NCI-H146 treated with DMSO at 0.1 percent for 48 hours (cell line): ENCODE measurements around the gene TSSC4.

Source experiments
- DNase-seq: peaks from one replicate; lab custom pipeline; 2025; ENCODE audit not compliant: unreplicated experiment; lab: John Stamatoyannopoulos, UW

The TSSC4 gene

DNA sequence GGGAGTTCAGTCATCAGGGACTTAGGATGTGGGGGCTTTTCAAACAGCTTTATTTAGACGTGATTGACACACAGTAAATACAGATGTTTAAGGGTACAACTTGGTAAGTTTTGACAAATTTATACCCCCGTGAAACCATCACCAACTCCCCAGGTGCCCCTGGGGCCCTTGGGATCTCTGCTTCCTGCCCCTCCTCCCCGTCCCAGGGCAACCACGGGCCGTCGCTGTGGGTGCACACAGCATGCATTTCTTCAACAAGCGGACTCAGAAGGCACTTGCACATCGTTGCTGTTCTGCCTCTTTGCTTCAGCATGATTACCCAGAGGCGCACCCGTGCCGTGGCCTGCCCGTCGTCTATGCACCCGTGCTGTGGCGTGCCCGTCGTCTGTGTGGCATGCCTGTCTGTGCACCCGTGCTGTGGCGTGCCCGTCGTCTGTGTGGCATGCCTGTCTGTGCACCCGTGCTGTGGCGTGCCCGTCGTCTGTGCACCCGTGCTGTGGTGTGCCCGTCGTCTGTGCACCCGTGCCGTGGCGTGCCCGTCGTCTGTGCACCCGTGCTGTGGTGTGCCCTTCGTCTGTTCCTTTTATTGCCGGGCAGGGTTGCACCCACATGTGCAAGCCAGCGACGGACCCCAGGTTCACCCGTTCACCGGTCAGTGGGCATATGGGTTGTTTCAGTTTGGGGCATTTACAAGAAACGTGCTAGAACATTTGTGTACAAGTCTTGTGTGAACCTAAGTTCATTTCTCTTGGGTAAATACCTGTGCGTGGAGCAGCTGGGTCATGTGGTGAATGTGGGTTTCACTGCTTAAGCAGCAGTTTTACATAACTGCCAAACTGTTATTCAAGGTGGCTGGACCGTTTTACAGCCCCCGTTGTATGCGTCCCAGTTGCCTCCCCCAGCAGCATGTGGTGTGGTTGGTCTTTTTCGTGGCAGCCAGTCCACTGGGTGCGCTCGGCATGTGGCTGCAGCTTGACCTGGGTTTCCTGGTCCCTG is 15.1 kb upstream of the TSSC4 start:
- no peak for DNase-seq

DNA sequence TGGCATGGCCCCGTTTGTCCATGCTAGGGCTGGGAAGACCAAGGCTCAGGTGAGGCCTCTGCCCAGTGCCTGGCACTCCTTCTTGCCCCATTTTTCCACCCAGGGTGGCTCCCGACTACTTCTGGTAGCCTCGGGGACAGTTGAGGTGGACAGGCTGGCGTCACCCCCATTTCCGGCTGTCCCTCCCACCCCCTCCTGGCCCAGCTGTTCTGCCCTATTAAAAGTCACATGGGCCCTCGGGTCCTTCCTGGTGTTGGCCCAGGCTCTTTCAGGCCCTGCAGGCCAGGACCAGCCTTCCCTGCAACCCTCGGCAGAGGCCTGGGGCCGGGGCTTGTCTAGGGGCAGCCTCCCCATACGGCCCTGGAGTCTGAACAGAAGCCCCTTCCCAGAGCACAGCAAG is 14.0 kb upstream of the TSSC4 start:
- no peak for DNase-seq

DNA sequence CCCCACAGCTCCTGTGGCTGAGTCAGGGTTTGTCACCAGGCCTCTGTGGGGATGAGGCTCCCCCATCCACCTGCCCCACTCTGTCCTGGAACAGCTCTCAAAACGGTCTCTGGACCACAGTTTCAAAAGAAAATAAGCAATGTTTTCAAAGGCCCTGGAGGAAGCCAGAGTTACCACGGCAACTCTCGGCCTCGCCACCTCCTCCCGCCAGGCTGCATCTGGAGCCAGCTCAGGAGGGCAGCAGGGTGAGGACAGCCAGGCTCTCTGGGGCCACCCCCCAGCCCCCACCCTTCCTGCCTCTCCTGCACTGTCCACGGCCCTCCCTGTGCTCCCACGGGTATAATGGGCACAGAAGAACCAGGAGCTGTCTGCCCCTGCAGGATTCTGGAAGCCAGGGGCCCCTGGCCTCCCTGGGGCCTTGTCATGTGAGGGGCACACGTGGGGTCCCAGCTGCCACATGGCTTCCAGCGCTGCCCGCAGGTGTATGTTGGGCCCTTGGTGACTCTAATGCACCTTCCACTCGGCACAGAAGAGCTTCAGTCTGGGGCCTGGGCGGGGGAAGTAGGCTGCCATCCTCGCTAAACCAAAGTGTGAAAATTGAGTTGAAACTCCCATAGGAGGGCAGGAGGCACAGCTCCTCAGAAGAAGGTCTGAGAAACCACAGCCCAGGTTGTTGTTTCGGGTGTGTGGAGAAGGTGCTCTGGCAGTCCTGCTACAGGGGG is 13.1 kb upstream of the TSSC4 start:
- no peak for DNase-seq

DNA sequence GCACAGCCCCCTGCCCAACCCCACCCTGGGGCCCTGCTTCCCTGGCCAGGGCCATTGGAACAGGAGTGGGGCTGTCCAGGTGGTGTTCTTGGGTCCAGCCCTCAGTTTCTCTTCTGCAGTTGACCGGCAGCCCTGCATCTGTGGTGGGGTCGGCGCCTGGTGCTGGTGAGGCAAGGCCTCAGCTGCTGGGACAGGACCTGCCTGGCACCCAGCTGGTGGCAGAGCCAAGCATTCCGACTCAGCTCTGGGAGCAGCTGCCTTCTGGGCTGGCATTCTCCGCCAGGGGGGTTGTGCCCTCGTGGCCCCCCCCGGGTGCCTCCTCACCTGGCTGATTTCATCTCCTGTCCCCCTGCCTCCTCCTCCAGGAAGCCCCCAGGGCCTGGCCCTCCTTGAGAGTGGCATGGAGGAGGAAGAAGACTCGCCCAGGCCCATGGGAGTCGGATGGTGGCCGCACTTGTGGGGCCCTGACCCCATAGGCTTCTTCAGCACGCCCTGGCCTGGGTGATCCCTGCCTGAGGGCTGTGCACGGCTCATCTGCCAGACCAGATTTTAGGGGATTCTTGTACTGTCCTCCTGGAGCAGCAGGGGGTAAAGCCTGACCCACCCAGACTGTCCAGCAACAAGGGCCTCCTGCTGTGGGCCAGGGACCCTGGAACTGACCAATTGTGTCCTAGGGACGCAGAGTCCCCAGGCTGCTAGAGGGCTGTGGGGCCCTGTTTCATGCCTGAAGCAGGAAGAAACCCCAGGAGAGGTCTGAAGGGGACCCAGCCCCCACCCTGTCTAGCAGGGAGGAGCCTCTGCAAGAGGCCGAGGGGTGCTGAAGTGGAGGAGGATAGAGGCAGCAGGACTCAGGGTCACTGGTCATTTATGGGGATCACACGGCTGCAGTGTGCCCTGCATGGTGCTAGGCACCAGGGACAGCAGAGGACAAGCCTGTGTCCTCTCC is 11.8 kb upstream of the TSSC4 start:
- DNase-seq, result no peak

DNA sequence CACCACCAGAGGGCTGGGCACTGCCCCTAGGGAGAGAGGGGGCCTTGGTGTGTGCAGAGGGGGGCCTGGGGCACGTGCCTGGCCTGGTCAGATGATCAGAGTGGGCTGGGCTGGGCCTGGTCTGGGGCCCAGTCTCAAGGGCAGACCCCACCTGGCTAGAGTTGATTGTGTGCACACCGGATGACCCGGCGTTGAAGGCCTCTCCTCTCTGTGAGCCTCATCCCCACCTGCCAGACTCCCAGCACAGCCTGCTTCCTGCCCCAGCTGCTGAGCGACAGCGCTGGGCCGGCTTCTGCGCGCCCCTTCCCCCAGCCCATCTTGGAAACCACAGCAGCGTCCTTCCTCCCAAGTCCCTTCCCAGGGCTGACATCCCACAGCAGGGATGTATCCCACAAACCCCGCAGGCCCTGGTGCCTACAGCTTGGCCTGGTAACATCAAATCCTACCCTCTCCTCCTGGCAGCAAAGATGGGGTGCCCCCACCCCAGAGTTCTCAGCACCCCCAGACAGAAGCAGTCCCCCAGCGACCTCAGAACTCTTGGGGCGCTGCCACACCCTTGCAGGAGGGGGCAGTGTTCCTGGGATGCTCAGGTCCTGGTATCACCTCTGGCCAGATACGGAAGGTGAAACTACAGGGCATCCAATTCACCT is 11.0 kb upstream of the TSSC4 start:
- DNase-seq, result no peak

DNA sequence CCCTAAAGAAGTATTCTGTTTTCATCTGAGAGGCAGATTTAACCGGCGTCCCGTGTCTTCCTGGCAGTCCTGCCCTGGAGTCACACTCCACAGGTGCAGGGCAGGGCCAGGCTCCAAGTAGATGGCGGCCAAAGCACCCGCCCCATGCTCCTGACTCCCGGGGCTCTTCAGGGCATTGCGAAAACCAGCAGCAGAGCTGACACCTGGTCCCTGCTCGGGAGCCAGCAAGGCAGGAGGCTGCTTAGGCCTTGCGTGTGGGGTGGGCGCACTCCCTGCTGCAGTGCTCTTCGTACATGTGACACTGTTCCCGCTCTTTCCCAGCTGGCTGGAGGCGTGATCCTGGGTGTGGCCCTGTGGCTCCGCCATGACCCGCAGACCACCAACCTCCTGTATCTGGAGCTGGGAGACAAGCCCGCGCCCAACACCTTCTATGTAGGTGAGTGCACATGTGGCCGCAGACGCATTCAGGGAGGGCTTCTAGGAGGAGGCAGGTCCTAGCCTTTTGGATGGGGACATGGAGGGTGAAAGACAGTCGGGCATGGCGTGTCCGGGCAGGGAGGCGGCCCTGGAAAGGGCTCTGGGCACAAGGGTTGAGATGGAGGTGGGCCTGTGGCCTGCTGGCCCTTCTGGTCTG is 10.3 kb upstream of the TSSC4 start:
- no peak for DNase-seq

DNA sequence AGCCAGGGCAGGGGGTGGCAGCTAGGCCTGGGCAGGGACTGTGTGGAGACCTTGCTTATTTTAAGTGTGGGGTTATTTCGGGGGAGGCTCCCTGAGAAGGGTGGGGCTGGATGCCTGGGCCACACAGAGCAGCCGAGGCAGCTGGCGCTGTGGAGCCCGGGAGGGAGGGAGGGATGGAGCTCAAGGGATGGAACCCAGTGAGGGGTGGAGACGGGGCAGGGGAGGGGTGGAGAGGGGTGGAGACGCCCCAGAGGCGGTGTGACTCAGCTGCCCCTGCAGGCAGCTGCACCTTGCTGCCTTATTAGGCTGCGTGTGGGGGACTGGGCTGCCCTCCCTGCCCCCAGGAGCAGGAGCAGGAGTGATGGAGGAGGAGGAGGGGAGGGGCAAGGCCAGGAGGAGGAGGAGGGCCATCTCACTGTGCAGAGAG is 9.8 kb upstream of the TSSC4 start:
- no peak for DNase-seq

DNA sequence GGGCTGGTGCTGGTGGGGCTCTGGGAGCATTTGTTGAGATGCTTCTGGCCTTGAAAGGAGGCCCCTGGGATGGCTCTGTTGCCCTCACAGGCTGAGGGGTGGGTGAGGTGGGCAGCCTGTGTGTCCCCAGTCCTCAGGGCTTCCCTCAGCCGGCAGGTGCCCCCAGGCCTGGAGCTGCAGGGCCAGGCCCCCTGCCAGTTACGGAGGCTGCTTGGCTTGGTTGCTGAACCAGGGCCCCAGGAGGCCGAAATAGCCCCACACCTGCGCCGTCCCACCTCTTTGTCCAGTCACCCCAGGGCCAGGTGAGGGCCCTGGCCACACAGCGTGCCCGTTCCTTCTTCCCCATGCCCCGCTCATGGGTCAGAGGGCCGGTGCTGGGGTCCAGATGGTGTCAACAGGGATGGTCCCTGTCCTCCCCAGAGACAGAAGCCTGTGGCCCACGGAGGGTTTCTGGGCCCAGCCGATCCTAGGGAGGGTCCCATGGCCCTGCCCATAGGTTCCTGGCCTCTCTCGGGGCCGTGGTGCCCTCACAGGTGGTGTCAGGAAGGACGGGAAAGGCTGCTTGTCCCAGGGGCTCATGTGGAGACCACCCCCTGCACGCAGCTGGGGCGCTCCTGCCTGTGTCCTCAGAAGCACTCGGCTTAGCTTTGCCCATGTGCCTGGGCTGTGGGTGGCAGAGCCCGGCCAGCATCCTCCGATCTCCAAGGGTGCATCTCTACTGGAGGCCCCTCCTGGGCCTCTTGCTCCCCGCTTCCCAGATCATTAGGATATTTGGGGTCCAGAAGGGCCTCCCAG is 9.2 kb upstream of the TSSC4 start:
- DNase-seq, result no peak

DNA sequence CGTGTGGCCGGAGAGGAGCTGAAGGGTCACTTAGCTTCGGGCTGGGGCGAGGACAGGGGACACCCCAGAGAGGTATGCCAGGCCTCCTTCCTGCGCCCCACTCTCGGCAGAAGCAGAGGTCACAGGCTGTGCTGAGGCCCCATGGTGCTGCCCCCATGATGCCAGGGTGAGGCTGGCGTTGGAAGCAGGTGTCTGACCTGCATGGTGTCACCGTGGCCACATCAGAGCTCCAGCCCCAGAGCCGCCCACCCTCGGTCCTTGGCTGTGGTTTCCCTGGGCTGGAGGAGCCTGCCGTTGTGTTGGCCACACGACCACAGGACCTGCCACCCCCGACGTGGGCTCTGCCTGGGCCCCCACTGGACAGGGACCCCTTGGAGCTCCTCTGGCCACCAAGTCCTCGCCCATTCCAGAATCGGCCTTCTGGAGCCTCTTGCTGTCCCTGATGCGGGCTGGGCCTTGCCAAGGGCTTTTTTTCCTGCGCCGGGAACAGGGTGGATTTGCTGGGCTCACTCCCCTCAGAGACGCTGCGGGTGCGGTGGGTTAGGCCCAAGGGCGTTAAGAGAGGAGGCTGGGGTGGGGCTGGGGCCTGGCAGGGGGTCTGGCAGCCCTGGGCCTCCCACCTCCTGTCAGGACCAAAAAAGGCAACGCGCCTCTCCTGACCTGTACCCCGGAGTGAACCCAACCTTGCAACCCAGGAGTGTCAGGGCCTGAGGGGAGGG is 8.2 kb upstream of the TSSC4 start:
- DNase-seq, result no peak

DNA sequence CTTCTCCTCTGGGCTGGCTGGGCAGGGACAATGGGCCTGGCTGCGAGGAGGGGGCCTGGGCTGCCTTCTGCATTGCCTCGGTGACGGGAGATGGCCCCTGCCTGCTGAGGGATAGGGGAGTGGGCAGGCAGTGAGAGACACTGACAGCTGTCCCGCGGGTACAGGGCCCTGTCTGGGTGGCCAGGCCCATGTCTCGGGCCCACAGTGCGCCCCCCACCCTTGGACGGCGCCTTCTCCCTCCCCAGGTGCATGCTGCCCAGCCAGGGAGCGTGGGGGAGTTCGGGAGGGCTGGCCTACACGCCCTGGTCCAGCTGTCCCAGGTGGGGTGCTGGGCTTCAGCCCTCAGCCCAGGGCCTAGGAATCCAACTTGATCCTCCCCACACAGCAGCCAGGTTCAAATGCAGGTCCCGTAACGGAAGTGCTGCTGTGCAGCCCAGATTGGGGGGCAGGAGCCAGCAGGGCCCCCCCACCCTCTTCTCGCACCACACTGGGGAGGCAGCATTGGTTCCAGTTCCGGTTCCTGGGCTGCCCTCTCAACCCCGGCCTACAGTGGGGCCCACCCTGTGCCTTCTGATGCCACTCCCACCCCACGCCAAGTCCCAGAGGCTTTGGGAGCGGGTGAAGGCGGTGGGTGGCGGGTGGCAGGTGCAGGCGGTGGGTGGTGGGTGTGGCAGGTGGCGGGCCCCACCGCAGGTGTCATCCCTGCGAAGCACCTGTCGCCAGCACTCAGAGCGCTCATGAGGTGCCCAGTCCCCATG is 7.3 kb upstream of the TSSC4 start:
- no peak for DNase-seq

DNA sequence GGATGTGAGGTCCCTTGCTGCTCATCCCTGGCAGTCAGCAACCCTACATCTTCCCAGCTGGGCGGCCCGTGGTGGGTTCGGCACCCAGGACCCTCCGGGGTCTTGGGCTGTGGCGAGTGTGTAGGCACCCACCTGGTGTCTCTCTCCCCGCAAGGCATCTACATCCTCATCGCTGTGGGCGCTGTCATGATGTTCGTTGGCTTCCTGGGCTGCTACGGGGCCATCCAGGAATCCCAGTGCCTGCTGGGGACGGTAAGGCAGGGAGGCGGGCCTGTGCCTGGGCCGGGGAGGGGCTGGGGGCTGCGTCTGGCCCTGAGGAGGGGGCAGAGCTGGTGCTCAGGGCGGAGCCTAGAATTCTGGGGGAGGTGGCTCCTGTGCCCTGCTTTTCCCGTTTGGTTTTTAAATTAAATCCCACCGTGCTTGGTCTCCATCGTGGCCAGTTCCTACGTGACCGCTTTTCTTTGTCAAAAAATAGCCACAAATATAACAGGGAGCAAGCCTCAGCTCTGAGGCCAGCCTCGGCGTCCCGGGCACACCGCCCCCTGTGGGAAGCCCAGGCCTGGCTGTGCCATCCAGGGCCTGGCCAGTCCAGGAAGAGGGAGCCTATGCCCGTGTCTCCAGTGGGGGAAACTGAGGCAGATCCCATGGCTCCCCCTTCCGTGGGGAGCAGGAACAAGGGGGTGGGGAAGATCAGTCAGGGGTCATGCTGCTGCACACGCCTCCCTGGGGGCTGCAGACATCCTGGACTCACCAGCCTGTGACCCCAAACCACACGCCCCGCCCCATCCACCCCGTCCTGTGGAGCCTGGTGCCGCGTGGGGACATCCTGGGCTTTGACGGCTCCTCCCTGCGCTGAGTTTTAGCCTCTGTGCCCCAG is 6.4 kb upstream of the TSSC4 start:
- DNase-seq, result no peak

DNA sequence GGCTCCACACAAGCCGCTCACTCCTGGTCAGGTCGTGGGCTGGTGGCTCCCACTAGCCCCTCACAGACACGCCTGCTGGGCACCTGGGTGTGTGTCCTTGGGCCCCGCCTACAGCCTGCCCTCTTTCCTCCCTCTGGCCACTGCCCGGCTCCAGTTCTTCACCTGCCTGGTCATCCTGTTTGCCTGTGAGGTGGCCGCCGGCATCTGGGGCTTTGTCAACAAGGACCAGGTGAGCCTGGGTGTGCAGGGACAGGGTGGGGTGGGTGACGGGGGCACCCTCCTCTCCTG is 5.8 kb upstream of the TSSC4 start:
- no peak for DNase-seq

DNA sequence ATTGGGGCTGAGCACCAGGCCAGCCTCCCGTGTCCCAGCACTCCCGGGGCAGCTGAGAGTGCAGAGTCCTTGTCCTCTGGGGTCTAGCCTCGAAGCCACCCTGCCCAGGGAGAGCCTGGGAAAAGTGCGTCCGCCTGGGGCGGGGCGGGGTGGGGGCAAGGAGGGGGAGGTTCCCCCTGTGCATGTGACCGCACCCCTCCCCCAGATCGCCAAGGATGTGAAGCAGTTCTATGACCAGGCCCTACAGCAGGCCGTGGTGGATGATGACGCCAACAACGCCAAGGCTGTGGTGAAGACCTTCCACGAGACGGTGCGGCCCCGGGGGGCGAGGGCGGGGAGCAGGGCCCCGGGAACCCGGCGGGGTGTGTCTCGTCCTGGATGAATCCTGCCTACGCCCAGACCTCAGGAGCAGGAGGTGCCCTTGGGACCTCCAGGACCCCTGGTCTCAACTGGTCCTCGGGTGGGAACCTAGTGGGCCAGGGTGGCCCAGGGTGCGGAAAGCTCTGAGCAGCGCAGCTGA is 5.3 kb upstream of the TSSC4 start:
- no peak for DNase-seq

DNA sequence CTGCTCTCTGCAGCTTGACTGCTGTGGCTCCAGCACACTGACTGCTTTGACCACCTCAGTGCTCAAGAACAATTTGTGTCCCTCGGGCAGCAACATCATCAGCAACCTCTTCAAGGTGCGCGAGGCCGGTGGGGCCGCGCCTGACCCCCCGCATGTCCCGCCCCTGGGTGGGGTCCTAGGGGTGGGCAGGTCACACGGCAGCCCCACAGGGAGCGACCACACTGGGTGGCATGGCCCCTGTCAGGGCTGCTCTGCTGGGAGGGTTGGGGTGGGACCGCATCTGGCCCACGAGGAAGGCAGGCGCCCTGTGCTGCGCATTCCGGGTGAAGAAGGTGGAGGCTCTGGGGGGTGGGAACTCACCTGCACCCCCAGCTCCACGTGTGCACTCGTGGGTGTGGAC is 4.7 kb upstream of the TSSC4 start:
- DNase-seq, result no peak

DNA sequence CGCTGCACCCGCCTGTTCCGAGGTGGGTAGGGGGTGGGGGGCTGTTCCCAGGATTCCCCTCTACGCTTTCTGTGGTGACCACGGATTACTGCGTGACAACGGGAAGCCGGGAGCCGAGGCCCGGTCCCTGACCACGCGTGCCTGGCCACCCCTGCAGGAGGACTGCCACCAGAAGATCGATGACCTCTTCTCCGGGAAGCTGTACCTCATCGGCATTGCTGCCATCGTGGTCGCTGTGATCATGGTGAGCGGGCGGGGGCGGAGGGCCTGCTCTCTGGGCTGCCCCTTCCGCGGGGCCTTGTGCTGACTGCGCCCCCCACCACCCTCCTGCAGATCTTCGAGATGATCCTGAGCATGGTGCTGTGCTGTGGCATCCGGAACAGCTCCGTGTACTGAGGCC is 4.1 kb upstream of the TSSC4 start:
- no peak for DNase-seq

DNA sequence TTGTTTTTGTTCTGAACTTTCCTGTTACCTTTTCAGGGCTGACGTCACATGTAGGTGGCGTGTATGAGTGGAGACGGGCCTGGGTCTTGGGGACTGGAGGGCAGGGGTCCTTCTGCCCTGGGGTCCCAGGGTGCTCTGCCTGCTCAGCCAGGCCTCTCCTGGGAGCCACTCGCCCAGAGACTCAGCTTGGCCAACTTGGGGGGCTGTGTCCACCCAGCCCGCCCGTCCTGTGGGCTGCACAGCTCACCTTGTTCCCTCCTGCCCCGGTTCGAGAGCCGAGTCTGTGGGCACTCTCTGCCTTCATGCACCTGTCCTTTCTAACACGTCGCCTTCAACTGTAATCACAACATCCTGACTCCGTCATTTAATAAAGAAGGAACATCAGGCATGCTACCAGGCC is 3.5 kb upstream of the TSSC4 start:
- no peak for DNase-seq
